Prostate gland (tissue), 2 donors: ENCODE data around the gene EXTL1. TPM values are rescaled to one million over a fixed set of nuclear protein-coding genes. Genes with fewer than 3 reads are reported as not detected.

Experiments
- DNase-seq: peaks from one replicate; pipeline ENCODE4 v3.0.0-alpha.2; 2019; ENCODE audit warnings: low spot score
- H3K27ac ChIP-seq, 2 donors: fragments of 200-600 bp; sonication (generic); 2 replicates each; pipeline ENCODE4 v1.5.1; 2017 to 2019
- H3K27me3 ChIP-seq: fragments of 200-600 bp; sonication (generic); replicated peaks from 2 replicates; pipeline ENCODE4 v1.5.1; 2019; ENCODE audit not compliant: insufficient read depth
- H3K36me3 ChIP-seq, 2 donors: fragments of 200-600 bp; sonication (generic); 1 replicate in 1 of 2; 2 replicates in 1 of 2; pipeline versions ENCODE4 v1.5.1 to v1.8.1; 2017 to 2019
- H3K4me1 ChIP-seq: fragments of 200-600 bp; sonication (generic); replicated peaks from 2 replicates; pipeline ENCODE4 v1.5.1; 2019
- H3K4me3 ChIP-seq, 2 donors: fragments of 200-600 bp; sonication (generic); 2 replicates each; pipeline ENCODE4 v1.5.1; 2017 to 2019
- H3K9me3 ChIP-seq: fragments of 200-600 bp; sonication (generic); 2 replicates; pipeline ENCODE4 v1.5.1; 2017
- CTCF ChIP-seq, 4 experiments: fragments of 200-600 bp in 2 of 4; fragments of 450-650 bp in 2 of 4; sonication (generic) in 2 of 4; IDR thresholded peaks; 1 replicate in 3 of 4; 2 replicates in 1 of 4; pipeline ENCODE4 v1.5.1; 2016 to 2019; ENCODE audit warnings: antibody characterized with exemption in 4 of 4, mild to moderate bottlenecking in 2 of 4, moderate library complexity in 2 of 4
- POLR2A ChIP-seq: fragments of 450-650 bp; IDR thresholded peaks from one replicate; pipeline ENCODE4 v1.6.1; 2016; ENCODE audit warnings: antibody characterized with exemption, mild to moderate bottlenecking
- POLR2AphosphoS5 ChIP-seq: sonication (generic); formaldehyde crosslinking; IDR thresholded peaks from one replicate; pipeline ENCODE4 v1.6.1; 2017; ENCODE audit warnings: antibody characterized with exemption
- WGBS: methylation state at CpG from one replicate; pipeline ENCODE4 v1.1.5; 2018; 5-methylcytosine and 5-hydroxymethylcytosine counted together
- intact Hi-C: fragments of 100-400 bp; cut with DNase I; formaldehyde crosslinking; loops from one replicate; pipeline ENCODE4 v1.14.2; 2022
- total RNA-seq, 2 donors: library from RNA; depleted of rRNA; stranded (reverse); fragments of >200 nt; gene quantifications; one replicate each; pipeline ENCODE4 v1.1.0, GENCODE V29; 2016

EXTL1 gene
- total RNA-seq, 2 donors from 2014 or later = 3.2 TPM; not detected in 1

- Histone ChIP-seq H3K4me3 (no peak overlapping the region), H3K9me3 (no peaks in the 10 kb centered on the region), H3K4me1 (peaks cover 6% of the 10 kb centered on the region), H3K36me3 (no peaks in the 10 kb centered on the region), H3K27ac (no peak overlapping the region), H3K27me3 (peaks cover 30% of the 10 kb centered on the region)
- WGBS = 80% methylated on average over 10 of the region's 10 CpGs
- TF ChIP-seq POLR2AphosphoS5 (no peak), CTCF (IDR thresholded peaks at IDR 0.05) (no peak), POLR2A (no peak)
- DNase-seq = no peak
- intact Hi-C loops = no loop called here
Measured at GRCh38 chr1:26049531-26050247, 28.1 kb downstream of the EXTL1 start.

GRCh38 chr1:26050248-26050640 lies 28.7 kb downstream of the EXTL1 start:
- Histone ChIP-seq H3K36me3 (no peaks in the 10 kb centered on the region), H3K27ac (no peak overlapping the region), H3K4me1 (peaks cover 6% of the 10 kb centered on the region), H3K4me3 (no peak overlapping the region), H3K27me3 (peaks cover 25% of the 10 kb centered on the region), H3K9me3 (no peaks in the 10 kb centered on the region)
- 85% methylated on average over 6 of the region's 6 CpGs for WGBS
- TF ChIP-seq CTCF (IDR thresholded peaks at IDR 0.05) (no peak), POLR2A (no peak), POLR2AphosphoS5 (no peak)
- DNase-seq = no peak
- intact Hi-C loops = no loop called here

- no peak for DNase-seq
- no peak overlapping the region for H3K27ac ChIP-seq
- H3K9me3 ChIP-seq = no peaks in the 10 kb centered on the region
- TF ChIP-seq POLR2A = no peak
- TF ChIP-seq CTCF (IDR thresholded peaks at IDR 0.05) = no peak
- no peak for TF ChIP-seq POLR2AphosphoS5
- WGBS = 46% methylated on average over 16 of the region's 16 CpGs
- intact Hi-C loops = no loop called here
- no peaks in the 10 kb centered on the region for H3K4me1 ChIP-seq
- peaks cover 2% of the 10 kb centered on the region for H3K27me3 ChIP-seq
- no peaks in the 10 kb centered on the region for H3K36me3 ChIP-seq
- no peak overlapping the region for H3K4me3 ChIP-seq
Measured at GRCh38 chr1:26053718-26054560, 32.4 kb downstream of the EXTL1 start.

- WGBS = 79% methylated on average over 2 of the region's 2 CpGs
- intact Hi-C loops = no loop called here
- Histone ChIP-seq H3K9me3 (no peaks in the 10 kb centered on the region), H3K4me1 (no peaks in the 10 kb centered on the region), H3K36me3 (no peaks in the 10 kb centered on the region), H3K27ac (no peak overlapping the region), H3K27me3 (peaks cover 2% of the 10 kb centered on the region), H3K4me3 (no peak overlapping the region)
- DNase-seq = no peak
- TF ChIP-seq POLR2A (no peak), CTCF (IDR thresholded peaks at IDR 0.05) (no peak), POLR2AphosphoS5 (no peak)
Measured at GRCh38 chr1:26055041-26055440, 33.5 kb downstream of the EXTL1 start.
